Stimulated activated CD8-positive, alpha-beta memory T cell treated with anti-CD3 and anti-CD28 coated beads, Interleukin-4, amount 100 ng/mL, for 1 hour (primary cell): ENCODE measurements around the gene TRA2A.
"Not testable (repeated sequence)": the region's sequence is repeated elsewhere in the genome, so short reads cannot be mapped to it uniquely, and the experiment has no call there.

Experiments
- DNase-seq, 2 donors: peaks; one replicate each; pipeline ENCODE4 v3.0.0-alpha.2; 2020; ENCODE audit warnings: low read depth in 2 of 2, low spot score in 1 of 2

The TRA2A gene

GRCh38 chr7:23531794-23532489 is at the start of gene TRA2A:
Gene TRA2A, minus strand, starts transcription at chr7:23531981. Its CDS starts 157 bp downstream, at chr7:23531824.
- DNase-seq = peak; percentile 92 to 97

GRCh38 chr7:23570592-23571200 is 38.9 kb upstream of the TRA2A start:
- peak; percentile 22 to 38 for DNase-seq

- no peak for DNase-seq
Measured at GRCh38 chr7:23558303-23558702, 26.5 kb upstream of the TRA2A start.

GRCh38 chr7:23547662-23548061 is 15.9 kb upstream of the TRA2A start:
- DNase-seq = no peak

- peak; percentile 40 to 53 for DNase-seq
Measured at GRCh38 chr7:23546897-23547572, 15.3 kb upstream of the TRA2A start.

GRCh38 chr7:23545493-23545892 is 13.7 kb upstream of the TRA2A start:
- DNase-seq = no peak

GRCh38 chr7:23544913-23545354 is 13.2 kb upstream of the TRA2A start:
- no peak for DNase-seq

- DNase-seq = no peak
Measured at GRCh38 chr7:23542752-23543151, 11.0 kb upstream of the TRA2A start.

GRCh38 chr7:23539494-23539907 is 7.7 kb upstream of the TRA2A start:
- no peak for DNase-seq

GRCh38 chr7:23538301-23538700 is 6.5 kb upstream of the TRA2A start:
- no peak for DNase-seq

- no peak for DNase-seq
Measured at GRCh38 chr7:23533238-23533604, 1.4 kb upstream of the TRA2A start.

- DNase-seq = no peak
Measured at GRCh38 chr7:23532490-23533237, 883 bp upstream of the TRA2A start.

GRCh38 chr7:23531050-23531793 is 559 bp downstream of the TRA2A start:
- DNase-seq = peak; percentile 22 to 24

GRCh38 chr7:23530405-23530804 is 1.4 kb downstream of the TRA2A start:
- peak in 1 of 2 donors; percentile 16 for DNase-seq

- DNase-seq = no peak
Measured at GRCh38 chr7:23529262-23529859, 2.4 kb downstream of the TRA2A start.

GRCh38 chr7:23525611-23526010 is 6.2 kb downstream of the TRA2A start:
- DNase-seq = not testable (repeated sequence)

- DNase-seq = no peak
Measured at GRCh38 chr7:23524473-23524872, 7.3 kb downstream of the TRA2A start.

GRCh38 chr7:23523486-23524075 is 8.2 kb downstream of the TRA2A start:
- no peak for DNase-seq

GRCh38 chr7:23520582-23520981 is 11.2 kb downstream of the TRA2A start:
- no peak for DNase-seq

GRCh38 chr7:23514755-23515154 is 17.0 kb downstream of the TRA2A start:
- no peak for DNase-seq
